ENCODE data around the gene P2RX6.

- no peak for TF ChIP-seq CTCF (IDR thresholded peaks at IDR 0.05; ENCODE audit: borderline replicate concordance, extremely low read depth, low read length, poor library complexity, severe bottlenecking)
- TF ChIP-seq EZH2 (IDR thresholded peaks at IDR 0.05; ENCODE audit: borderline replicate concordance, low read depth, low read length, severe bottlenecking): no peak
Measured at GRCh38 chr22:20980523-20980922, 34.4 kb upstream of the P2RX6 start.

Data from DND-41 (cell line).